NCI-H187 (cell line): Measurements from ENCODE around the gene ARHGAP24.
"Not testable (repeated sequence)": the region's sequence is repeated elsewhere in the genome, so short reads cannot be mapped to it uniquely, and the experiment has no call there.

Experiments used
- DNase-seq, 2 experiments: peaks; one replicate each; lab custom pipeline; 2025; lab: John Stamatoyannopoulos, UW

The ARHGAP24 gene

DNA sequence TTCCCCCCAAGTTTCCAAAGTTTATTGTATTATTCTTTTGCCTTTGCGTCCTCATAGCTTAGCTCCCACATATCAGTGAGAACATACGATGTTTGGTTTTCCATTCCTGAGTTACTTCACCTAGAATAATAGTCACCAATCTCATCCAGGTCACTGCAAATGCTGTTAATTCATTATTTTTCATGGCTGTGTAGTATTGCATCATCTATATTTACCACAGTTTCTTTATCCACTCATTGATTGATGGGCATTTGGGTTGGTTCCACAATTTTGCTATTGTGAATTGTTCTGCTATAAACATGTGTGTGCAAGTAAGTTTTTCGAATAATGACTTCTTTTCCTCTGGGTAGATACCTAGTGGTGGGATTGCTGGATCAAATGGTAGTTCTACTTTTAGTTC lies 43.6 kb downstream of the ARHGAP24 start:
- DNase-seq: not testable (repeated sequence)

DNA sequence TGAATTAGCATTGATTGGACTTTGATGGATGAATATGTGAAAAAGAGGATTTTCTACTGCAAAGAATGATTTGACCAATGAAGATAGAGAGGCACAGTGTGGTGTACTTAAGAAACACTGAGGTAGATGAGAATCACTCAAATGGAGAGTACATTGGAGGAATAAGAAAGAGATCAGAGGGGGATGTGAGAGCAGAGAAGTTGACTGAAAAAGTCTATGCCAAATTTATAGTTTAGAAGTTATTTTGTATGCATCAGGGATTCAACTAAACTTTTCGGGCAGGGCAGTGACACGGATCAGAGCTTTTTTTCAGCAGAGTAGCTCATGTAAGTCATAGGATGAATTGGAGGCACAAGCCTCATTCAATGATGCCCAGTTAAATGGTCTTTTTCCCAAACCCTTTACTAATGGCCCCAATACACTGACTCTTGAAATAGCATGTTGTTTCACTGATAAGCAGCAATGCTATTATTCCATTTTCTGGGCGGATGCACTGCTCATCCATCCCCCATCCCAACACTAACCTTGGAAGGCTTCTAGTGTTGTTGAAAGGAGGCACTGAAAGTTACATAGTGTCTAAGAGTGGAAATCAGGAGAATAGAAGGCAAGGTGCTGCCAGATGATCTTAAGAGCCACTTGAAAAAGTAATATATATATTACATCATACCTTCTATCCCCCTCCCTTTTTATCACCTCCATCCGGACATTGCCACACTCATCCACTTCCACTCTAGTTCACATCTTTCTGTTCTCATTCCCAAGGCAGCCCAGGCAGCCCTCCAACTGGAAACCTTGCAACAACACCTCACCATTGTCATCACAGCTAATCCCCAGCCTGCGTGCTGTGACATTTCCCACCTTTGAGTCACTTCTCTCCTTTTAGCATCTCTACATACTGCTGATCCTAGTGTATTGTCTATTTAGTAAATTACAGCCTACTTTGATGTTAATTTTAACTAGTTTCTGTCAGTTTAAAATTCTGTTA lies 46.1 kb downstream of the ARHGAP24 start:
- DNase-seq: no peak

DNA sequence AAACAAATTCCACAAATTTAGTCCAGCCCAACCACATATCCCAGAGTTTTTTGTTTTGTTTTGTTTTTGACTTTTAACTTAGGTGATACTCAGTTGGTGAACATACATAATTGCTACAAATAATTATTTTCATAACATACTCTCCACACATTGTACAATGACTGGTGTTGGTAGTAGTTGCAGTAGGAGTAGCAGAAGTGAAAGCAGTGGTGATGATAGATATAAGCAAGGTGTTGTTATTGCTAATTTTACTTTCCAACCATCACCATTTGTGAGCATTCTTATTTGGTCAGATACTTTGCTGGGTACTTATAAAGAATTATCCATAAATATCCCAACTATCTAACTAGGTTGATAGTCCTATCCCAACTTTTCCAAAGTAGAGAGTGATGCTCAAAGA lies 47.3 kb downstream of the ARHGAP24 start:
- no peak for DNase-seq

DNA sequence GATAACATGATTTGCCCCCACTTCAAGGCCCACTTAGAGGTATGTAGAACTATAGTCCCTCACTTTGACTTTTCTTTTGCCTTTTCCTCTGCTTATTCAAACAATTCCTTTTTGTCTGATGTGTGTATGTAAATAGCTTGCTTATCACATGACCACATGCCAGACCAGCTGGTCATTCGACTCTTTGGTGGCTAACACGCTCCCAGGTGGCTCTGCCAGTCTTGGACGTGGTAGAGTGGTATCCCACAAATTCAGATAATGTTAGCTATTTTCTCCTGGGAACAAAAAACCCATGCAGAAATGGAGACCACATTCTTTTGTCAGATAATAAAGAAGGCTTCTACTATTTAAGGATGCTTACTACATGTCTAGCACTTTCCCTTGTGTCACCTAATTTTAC lies 47.9 kb downstream of the ARHGAP24 start:
- DNase-seq: no peak

GRCh38 chr4:85527815-85528214 lies 52.9 kb downstream of the ARHGAP24 start:
- DNase-seq: no peak

DNA sequence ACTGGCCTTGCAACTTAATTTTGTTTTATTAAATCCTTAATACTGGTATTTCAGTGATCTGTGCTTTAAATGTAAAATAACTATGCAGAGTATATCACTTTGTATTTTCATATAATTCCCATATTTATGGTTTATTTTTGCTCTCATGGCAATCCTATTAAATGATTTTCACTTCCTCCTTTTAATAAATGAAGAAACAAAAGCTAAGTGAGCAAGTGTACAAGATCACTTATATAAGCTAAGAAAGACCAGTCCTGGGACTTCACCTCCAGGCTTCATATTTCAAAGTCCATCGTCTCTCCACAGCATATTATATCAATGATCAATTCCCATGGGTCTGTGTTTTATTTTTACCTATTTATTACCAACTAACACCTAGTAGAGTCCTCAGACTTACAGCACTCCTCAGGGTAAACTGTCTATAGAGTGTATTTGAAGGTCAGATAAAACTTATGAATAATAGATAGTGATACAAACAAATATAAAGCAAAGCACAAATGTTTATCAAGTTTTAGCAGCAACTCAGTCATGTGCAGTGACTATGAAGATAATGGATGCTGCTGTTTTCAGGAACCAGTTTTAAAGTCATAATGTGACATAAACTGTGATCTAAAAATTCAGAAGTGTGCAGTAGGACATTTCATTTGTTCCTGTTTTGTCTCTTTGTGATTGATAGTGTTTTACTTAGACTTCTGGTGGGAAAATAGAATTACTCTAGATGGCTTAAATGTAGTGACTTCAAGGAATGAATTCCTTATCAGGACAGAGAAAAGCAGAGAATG lies 56.8 kb downstream of the ARHGAP24 start:
- DNase-seq: no peak

DNA sequence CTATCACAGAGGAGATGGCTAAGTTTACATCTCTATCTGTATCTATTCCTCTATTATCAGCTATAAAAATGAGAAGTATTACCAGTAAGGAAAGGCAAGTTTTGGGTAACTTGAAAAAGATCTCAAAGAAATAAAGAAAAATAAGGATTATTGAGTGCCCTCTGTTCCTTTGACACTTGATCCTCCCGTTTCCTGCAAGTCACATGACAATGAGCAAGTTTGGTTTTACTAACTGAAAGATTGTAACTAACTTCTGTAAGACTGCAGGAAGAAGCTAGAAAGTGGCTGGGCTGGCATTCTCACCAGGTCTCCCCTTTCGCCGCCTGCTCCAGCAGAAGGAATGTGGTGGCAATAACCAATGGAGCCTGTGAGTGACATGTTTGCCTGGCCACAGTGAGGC lies 59.2 kb downstream of the ARHGAP24 start:
- no peak for DNase-seq

GRCh38 chr4:85543832-85544231 lies 68.9 kb downstream of the ARHGAP24 start:
- DNase-seq: no peak

DNA sequence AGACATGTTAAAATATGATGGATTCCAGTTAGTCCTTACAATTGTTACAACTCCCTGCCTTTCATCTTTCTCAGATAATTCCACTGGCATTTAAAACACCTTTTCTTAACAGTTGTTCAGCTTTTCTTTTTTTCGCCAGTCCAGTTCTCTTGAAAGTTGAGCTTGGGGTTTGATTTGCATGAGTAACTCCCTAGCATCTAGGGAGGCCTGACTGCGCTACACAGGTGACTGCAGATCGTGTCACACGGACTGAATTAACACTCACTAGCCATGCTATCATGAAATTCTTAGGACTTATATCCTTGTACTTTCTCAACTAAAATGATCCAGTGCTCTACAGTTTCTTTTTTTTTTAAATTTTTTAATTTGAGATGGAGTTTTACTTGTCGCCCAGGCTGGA lies 69.8 kb downstream of the ARHGAP24 start:
- DNase-seq: no peak

GRCh38 chr4:85548116-85548515 lies 73.2 kb downstream of the ARHGAP24 start:
- no peak for DNase-seq

DNA sequence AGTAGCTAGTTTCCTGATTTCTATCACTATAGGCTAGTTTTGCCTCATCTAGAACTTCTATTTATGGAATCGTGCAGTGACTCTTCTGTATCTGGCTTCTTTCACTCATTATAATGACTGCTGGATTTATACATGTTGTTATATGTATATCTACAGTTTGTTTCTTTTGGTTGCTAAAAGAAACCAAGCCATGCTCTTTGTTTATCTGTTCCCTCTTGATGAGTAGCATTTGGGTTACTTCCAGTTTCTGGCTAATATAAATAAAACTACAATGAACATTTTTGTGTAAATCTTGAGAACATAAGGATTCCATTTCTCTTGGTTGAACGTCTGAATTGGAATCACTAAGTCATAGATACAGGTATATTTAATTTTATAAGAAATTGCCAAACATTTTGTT lies 73.9 kb downstream of the ARHGAP24 start:
- no peak for DNase-seq

DNA sequence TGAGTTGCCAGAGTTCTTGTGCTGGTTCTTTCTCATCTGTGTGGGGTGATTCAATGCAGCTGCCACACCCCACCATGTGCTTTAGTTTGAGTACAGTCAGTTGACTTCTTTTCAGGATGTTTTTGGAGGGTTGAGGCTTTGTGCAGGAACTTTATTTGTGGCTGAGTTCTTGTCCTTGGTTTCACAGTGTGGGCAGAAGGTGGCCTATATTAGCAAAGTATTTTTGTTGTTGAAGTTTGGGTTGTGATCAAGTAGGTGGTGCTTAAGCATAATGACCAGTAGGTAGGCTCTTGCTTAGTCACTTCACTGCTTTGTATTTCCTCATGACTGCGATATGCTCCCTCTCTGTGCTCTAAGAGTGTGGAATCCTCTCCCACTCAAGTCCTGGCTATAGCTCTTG lies 80.3 kb downstream of the ARHGAP24 start:
- no peak for DNase-seq

DNA sequence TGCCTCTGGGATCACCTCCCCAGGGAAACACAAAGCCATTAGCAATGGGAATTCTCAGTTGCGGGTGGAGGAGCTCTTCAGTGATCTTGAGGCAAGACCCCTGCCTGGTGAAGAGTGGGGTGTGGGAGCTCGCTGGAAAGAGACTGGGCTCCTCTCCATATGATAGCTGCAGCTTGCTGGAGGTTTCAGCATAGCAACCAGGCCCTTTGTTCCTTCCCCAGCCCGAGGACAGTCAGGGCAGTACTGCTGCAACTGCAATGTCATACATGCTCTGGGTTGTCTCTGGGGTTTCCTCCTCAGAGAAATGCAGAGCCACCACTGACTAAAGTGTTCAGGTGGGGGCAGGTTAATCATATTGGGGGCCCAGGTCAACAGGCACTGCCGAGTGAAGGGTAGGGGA lies 81.3 kb downstream of the ARHGAP24 start:
- DNase-seq: peak; percentile 12 to 42

DNA sequence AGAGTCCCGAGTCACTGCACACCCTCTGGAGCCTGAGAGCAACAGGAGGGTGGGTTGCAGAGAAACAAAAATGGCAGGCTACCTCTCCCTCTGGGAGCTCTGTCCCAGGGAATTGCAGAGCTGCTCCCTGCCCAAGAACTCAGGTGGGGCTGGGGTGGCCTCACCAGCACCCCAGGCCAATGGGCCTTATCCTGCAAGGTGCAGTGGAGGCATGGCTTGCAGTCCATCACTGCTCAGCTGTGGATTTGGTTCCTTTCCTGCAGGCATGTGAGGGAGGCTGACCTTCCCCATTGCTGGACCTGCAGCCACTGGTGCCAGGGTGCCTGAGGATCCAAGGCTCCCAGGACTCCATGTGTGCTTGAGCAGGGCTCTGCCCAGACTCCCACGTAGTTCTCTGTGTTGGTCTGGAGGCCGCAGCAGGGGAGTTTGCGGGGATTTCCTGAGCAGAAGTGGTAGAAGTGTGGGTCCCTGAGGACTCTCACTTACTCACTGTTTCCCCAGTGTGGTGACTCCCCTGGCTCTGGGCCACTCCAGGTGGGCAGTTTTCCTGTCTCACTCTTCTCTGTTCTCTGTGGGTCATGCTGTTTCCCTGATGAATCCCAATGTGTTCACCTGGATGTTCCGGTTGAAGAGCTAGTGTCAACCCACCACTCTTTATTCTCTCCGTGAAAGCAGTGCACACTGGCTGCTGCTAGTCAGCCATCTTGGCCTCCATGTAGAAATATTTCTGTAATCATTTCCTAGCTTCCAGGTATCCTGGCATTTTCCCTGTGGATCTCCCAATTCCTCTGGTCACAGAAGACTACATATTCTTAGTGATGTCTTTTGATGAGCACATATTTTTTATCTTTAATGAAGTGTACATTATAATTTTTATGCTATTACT lies 82.3 kb downstream of the ARHGAP24 start:
- DNase-seq: no peak

- no peak for DNase-seq
Measured at GRCh38 chr4:85565761-85566480, 91.0 kb downstream of the ARHGAP24 start.

DNA sequence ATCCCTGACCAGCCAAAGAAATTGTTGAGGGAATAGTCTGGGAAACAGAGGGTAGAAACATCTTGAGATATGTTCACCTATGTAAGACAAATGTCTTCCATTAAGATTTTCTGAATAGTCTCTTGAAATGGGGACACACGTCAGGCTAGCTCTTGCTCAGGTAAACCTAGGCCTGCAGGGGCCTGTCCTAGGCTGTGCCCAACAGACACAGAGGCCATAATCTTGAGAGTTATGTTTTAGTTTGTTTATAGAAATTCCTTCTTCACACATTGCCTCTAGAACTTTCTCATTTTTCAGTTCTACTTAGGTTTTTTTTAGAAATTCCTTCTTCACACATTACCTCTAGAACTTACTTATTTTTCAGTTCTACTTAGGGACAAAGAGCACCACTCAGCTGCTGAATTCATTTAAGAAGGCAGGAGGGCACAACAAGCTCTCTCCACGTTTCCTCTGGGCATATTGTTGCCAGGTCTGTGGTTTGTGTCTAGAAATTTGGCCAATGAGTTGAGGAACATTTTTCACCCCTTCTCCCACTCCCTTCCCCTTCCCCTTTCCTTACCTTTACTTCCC lies 94.9 kb downstream of the ARHGAP24 start:
- DNase-seq: no peak

GRCh38 chr4:85570388-85570787 lies 95.4 kb downstream of the ARHGAP24 start:
- DNase-seq: no peak

GRCh38 chr4:85571008-85571407 lies 96.1 kb downstream of the ARHGAP24 start:
- no peak for DNase-seq

GRCh38 chr4:85573270-85573669 lies 98.3 kb downstream of the ARHGAP24 start:
- DNase-seq: no peak

GRCh38 chr4:85577307-85577706 lies 102.4 kb downstream of the ARHGAP24 start:
- DNase-seq: no peak

GRCh38 chr4:85579942-85580341 lies 105.0 kb downstream of the ARHGAP24 start:
- no peak for DNase-seq
